SK-N-SH treated with all-trans-retinoic acid at 6 μM for 48 hours (cell line): Measurements from ENCODE around the gene SASH1.

Source experiments
- ATAC-seq: fragments of 200-7000 bp; cut with Tn5 transposase; 3 replicates; pipeline ENCODE4 v1.9.1; 2020; ENCODE audit warnings: mild to moderate bottlenecking, moderate library complexity
- ARNTL ChIP-seq: fragments of 450-650 bp; formaldehyde crosslinking; IDR thresholded peaks from 2 replicates; pipeline ENCODE4 v1.5.0; 2020; ENCODE audit warnings: low read depth, mild to moderate bottlenecking, moderate library complexity, borderline replicate concordance
- BACH2 ChIP-seq: fragments of 250-450 bp; sonication (Bioruptor Pico); IDR thresholded peaks from 2 replicates; pipeline ENCODE4 v1.9.0; 2021; ENCODE audit warnings: mild to moderate bottlenecking, borderline replicate concordance
- CREB5 ChIP-seq: fragments of 250-450 bp; sonication (Bioruptor Pico); IDR thresholded peaks from 2 replicates; pipeline ENCODE4 v1.5.1; 2020; ENCODE audit warnings: low read depth, mild to moderate bottlenecking, moderate library complexity
- CSDC2 ChIP-seq: fragments of 250-450 bp; sonication (Bioruptor Pico); IDR thresholded peaks from 2 replicates; pipeline ENCODE4 v1.5.0; 2020; ENCODE audit warnings: mild to moderate bottlenecking, moderate library complexity
- CSRNP3 ChIP-seq: fragments of 250-450 bp; sonication (Bioruptor Pico); IDR thresholded peaks from 2 replicates; pipeline ENCODE4 v1.5.1; 2021; ENCODE audit warnings: mild to moderate bottlenecking, moderate library complexity
- ESRRG ChIP-seq: fragments of 250-450 bp; sonication (Bioruptor Pico); IDR thresholded peaks from 2 replicates; pipeline ENCODE4 v1.6.1; 2021; ENCODE audit warnings: mild to moderate bottlenecking
- GLIS3 ChIP-seq: fragments of 250-450 bp; sonication (Bioruptor Pico); IDR thresholded peaks from 2 replicates; pipeline ENCODE4 v1.5.0; 2020; ENCODE audit warnings: mild to moderate bottlenecking, moderate library complexity
- ISL1 ChIP-seq: fragments of 250-450 bp; sonication (Bioruptor Pico); IDR thresholded peaks from 2 replicates; pipeline ENCODE4 v2.1.2; 2022; ENCODE audit warnings: mild to moderate bottlenecking, moderate library complexity
- OSR1 ChIP-seq: fragments of 250-450 bp; sonication (Bioruptor Pico); IDR thresholded peaks from 2 replicates; pipeline ENCODE4 v1.8.0; 2022; ENCODE audit warnings: moderate library complexity, mild to moderate bottlenecking, inconsistent platforms
- PATZ1 ChIP-seq: fragments of 250-450 bp; sonication (Bioruptor Pico); IDR thresholded peaks from 2 replicates; pipeline ENCODE4 v1.8.0; 2020; ENCODE audit warnings: mild to moderate bottlenecking, moderate library complexity, borderline replicate concordance
- POU6F1 ChIP-seq: fragments of 250-450 bp; sonication (Bioruptor Pico); IDR thresholded peaks from 2 replicates; pipeline ENCODE4 v1.8.0; 2021; ENCODE audit warnings: low read depth, mild to moderate bottlenecking, moderate library complexity, borderline replicate concordance
- PPARA ChIP-seq: fragments of 250-450 bp; sonication (Bioruptor Pico); IDR thresholded peaks from 2 replicates; pipeline ENCODE4 v1.5.0; 2020; ENCODE audit warnings: mild to moderate bottlenecking, borderline replicate concordance
- RARB ChIP-seq: fragments of 250-450 bp; sonication (Bioruptor Pico); IDR thresholded peaks from 2 replicates; pipeline ENCODE4 v1.8.0; 2021; ENCODE audit warnings: mild to moderate bottlenecking, moderate library complexity
- SNAI2 ChIP-seq: fragments of 250-450 bp; sonication (Bioruptor Pico); IDR thresholded peaks from 2 replicates; pipeline ENCODE4 v1.5.0; 2020; ENCODE audit warnings: mild to moderate bottlenecking, moderate library complexity
- TCF4 ChIP-seq: fragments of 250-450 bp; sonication (Bioruptor Pico); IDR thresholded peaks from 2 replicates; pipeline ENCODE4 v1.8.0; 2021; ENCODE audit warnings: mild to moderate bottlenecking, moderate library complexity, borderline replicate concordance
- TSHZ2 ChIP-seq: fragments of 250-450 bp; sonication (Bioruptor Pico); IDR thresholded peaks from 2 replicates; pipeline ENCODE4 v1.5.0; 2020; ENCODE audit warnings: mild to moderate bottlenecking, moderate library complexity
- ZC3H10 ChIP-seq: fragments of 250-450 bp; sonication (Bioruptor Pico); IDR thresholded peaks from 2 replicates; pipeline ENCODE4 v1.5.1; 2021; ENCODE audit warnings: mild to moderate bottlenecking, moderate library complexity
- ZFP3 ChIP-seq: fragments of 250-450 bp; sonication (Bioruptor Pico); IDR thresholded peaks from 2 replicates; pipeline ENCODE4 v1.5.0; 2020; ENCODE audit warnings: mild to moderate bottlenecking, moderate library complexity
- ZFP30 ChIP-seq: fragments of 450-650 bp; formaldehyde crosslinking; IDR thresholded peaks from 2 replicates; pipeline ENCODE4 v1.5.0; 2022; ENCODE audit warnings: mild to moderate bottlenecking, moderate library complexity
- ZNF565 ChIP-seq: fragments of 450-650 bp; formaldehyde crosslinking; conservative IDR thresholded peaks from 2 replicates; pipeline ENCODE4 v1.5.0; 2020; ENCODE audit warnings: low read depth, mild to moderate bottlenecking, moderate library complexity
- ZNF70 ChIP-seq: fragments of 450-650 bp; formaldehyde crosslinking; IDR thresholded peaks from 2 replicates; pipeline ENCODE4 v1.5.0; 2020; ENCODE audit warnings: mild to moderate bottlenecking, moderate library complexity
- ZNF8 ChIP-seq: fragments of 450-650 bp; formaldehyde crosslinking; IDR thresholded peaks from 2 replicates; pipeline ENCODE4 v1.5.0; 2020; ENCODE audit warnings: mild to moderate bottlenecking, moderate library complexity

SASH1 gene

GRCh38 chr6:148502083-148502772 lies 159.6 kb downstream of the SASH1 start:
- no peak for TF ChIP-seq ZC3H10 (CRISPR knock-in tag)
- TF ChIP-seq GLIS3: no peak
- TF ChIP-seq ZNF565 (CRISPR knock-in tag): no peak
- no peak for TF ChIP-seq PPARA (CRISPR knock-in tag)
- no peak for TF ChIP-seq ZNF8
- no peak for TF ChIP-seq ARNTL (CRISPR knock-in tag)
- no peak for TF ChIP-seq ISL1 (CRISPR knock-in tag)
- TF ChIP-seq OSR1 (CRISPR knock-in tag): no peak
- TF ChIP-seq ZNF70 (CRISPR knock-in tag): no peak
- TF ChIP-seq ESRRG: no peak
- TF ChIP-seq BACH2: no peak
- TF ChIP-seq PATZ1 (CRISPR knock-in tag): no peak
- TF ChIP-seq TSHZ2 (CRISPR knock-in tag): no peak
- no peak for TF ChIP-seq RARB (CRISPR knock-in tag)
- no peak for TF ChIP-seq TCF4 (CRISPR knock-in tag)
- no peak for TF ChIP-seq ZFP3 (CRISPR knock-in tag)
- no peak for TF ChIP-seq CSDC2 (CRISPR knock-in tag)
- no peak for TF ChIP-seq SNAI2 (CRISPR knock-in tag)
- TF ChIP-seq ZFP30 (CRISPR knock-in tag): no peak
- no peak for TF ChIP-seq POU6F1
- TF ChIP-seq, all 23 proteins: peak for 0
- ATAC-seq: no peak

- ATAC-seq: no peak
- no peak for TF ChIP-seq CREB5 (CRISPR knock-in tag)
- TF ChIP-seq GLIS3: no peak
- TF ChIP-seq CSRNP3 (CRISPR knock-in tag): no peak
- TF ChIP-seq ZNF565 (CRISPR knock-in tag): no peak
- no peak for TF ChIP-seq ZNF8
- TF ChIP-seq ZFP30 (CRISPR knock-in tag): no peak
- no peak for TF ChIP-seq PPARA (CRISPR knock-in tag)
- TF ChIP-seq TSHZ2 (CRISPR knock-in tag): no peak
- TF ChIP-seq ARNTL (CRISPR knock-in tag): no peak
- TF ChIP-seq ISL1 (CRISPR knock-in tag): no peak
- no peak for TF ChIP-seq OSR1 (CRISPR knock-in tag)
- no peak for TF ChIP-seq BACH2
Observed at GRCh38 chr6:148502773-148503135, 160.1 kb downstream of the SASH1 start.
